ENCODE data around the gene ROMO1. TPM values are rescaled to one million over a fixed set of nuclear protein-coding genes. Genes with fewer than 3 reads are reported as not detected.

The ROMO1 gene
- 354 and 357 TPM in 2 replicates for total RNA-seq (2022)
- Bru-seq, nascent RNA: percentile 94 among the genes with signal in this experiment
- BruChase-seq, experiment 1, labeled RNA remaining after a 2-hour chase: percentile 67 among the genes with signal in this experiment
- percentile 73 among the genes with signal in this experiment for BruChase-seq, experiment 2, labeled RNA remaining after a 6-hour chase
- long read RNA-seq, transcript ROMO1-203 (3 exons, 422 nt): major isoform, 307 of 567 reads
- long read RNA-seq, transcript ROMO1-201 (2 exons, 496 nt): minor isoform, 52 of 567 reads
- long read RNA-seq, transcript ROMO1-204 (3 exons, 498 nt): minor isoform, 150 of 567 reads
- long read RNA-seq, partial matches to known transcripts: 3 of 567 reads
- long read RNA-seq, other reads (novel, unspliced or antisense): 54 of 567 reads

DNA sequence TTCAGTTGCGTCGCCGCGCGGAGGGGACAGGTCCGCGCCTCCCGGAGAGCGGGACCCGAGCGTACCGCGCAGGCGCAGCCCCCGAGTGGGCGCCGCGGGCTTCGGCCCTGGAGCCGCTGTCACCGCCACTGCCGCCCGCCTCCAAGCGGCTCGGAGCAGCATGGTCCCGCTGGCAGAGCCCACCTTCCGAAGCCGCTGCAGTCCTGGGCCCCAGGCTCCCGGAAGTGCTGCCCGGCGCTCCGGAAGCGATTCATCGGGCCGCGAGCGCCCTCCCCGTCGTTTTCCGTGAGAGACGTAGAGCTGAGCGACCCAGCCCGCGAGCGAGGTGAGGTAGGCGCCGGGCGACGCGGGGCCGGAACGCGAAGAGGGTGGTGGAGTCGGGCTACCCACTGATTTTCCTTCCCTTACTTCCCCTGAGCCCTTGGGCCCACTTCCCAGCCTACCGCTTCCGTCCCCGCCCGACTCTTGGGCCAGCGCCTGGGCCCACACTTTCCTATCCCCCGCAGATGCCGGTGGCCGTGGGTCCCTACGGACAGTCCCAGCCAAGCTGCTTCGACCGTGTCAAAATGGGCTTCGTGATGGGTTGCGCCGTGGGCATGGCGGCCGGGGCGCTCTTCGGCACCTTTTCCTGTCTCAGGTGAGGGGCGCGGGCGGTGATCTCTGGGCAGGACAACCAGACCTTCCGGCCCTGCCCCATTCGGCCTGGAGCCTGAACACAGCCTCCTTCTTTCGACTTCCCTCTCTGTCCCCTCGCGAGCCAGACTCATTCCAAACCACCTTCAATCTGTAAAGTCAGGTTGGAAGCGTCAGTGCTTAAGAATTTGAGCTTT is at the start of gene ROMO1, which contains the start of gene NFS1:
ROMO1 (plus strand) TSS at position 279 of the 830 bp plus-strand sequence; CDS start at position 507, 228 bp downstream.
NFS1 (minus strand) TSS at position 226 of the 830 bp plus-strand sequence; CDS start at position 162, 64 bp downstream.
- Mint-ChIP-seq H3K9me3 (ENCODE audit: unreplicated experiment) (no peaks in the 10 kb centered on the region), H3K27me3 (ENCODE audit: insufficient read depth, unreplicated experiment) (no peaks in the 10 kb centered on the region), H3K4me3 (ENCODE audit: unreplicated experiment) (peak within 1 kb of the TSS; percentile 91), H3K4me1 (ENCODE audit: low read depth, unreplicated experiment) (peaks cover 35% of the 10 kb centered on the region), H3K36me3 (ENCODE audit: insufficient read depth, unreplicated experiment) (peaks cover 76% of the 10 kb centered on the region), H3K27ac (ENCODE audit: unreplicated experiment) (peak within 1 kb of the TSS; percentile 85)
- intact Hi-C loops (cut with micrococcal nuclease; ENCODE audit: unreplicated experiment): loop anchor here (1.0 to 5.0 kb wide), 6 partner anchors 35 to 237 kb away; partner anchors contain the start of genes CPNE1 and RBM12
- TSS peak; percentile 76 for BruUV-seq (replicated peaks)
- H3K4me3 ChIP-seq (ENCODE audit: low read depth, low read length): peak within 1 kb of the TSS; percentile 93
- no peaks in the 10 kb centered on the region for H3K9me3 ChIP-seq
- H3K27me3 ChIP-seq (replicated peaks; ENCODE audit: control insufficient read depth, insufficient read depth, low read length): no peaks in the 10 kb centered on the region
- peaks cover 3% of the 10 kb centered on the region; the same call in 1 of the 2 replicates for H3K36me3 ChIP-seq (ENCODE audit: control insufficient read depth, insufficient read depth, low read length)
- TF ChIP-seq, protein P1, sequence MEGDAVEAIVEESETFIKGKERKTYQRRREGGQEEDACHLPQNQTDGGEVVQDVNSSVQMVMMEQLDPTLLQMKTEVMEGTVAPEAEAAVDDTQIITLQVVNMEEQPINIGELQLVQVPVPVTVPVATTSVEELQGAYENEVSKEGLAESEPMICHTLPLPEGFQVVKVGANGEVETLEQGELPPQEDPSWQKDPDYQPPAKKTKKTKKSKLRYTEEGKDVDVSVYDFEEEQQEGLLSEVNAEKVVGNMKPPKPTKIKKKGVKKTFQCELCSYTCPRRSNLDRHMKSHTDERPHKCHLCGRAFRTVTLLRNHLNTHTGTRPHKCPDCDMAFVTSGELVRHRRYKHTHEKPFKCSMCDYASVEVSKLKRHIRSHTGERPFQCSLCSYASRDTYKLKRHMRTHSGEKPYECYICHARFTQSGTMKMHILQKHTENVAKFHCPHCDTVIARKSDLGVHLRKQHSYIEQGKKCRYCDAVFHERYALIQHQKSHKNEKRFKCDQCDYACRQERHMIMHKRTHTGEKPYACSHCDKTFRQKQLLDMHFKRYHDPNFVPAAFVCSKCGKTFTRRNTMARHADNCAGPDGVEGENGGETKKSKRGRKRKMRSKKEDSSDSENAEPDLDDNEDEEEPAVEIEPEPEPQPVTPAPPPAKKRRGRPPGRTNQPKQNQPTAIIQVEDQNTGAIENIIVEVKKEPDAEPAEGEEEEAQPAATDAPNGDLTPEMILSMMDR (IDR thresholded peaks at IDR 0.05; ENCODE audit: insufficient read depth in 1 of 2, low read depth in 1 of 2, low read length in 1 of 2, severe bottlenecking in 1 of 2, unreplicated experiment in 1 of 2): peak; percentile 32 to 52
- ChIA-PET POLR2A (interaction anchor here (0.5 to 2.6 kb wide), 27 partner anchors 10 to 1494 kb away, joined by 3 to 46 read pairs (median 5); partner anchors contain the start of genes CPNE1, ERGIC3, RBM12 and RBM39), CTCF (interaction anchor here (0.6 to 2.0 kb wide), 20 partner anchors 13 to 490 kb away, joined by 3 to 8 read pairs (median 4); partner anchors contain the start of genes ERGIC3 and RBM39)
- H3K4me1 ChIP-seq: peaks cover 22% of the 10 kb centered on the region
- peak; percentile 95 to 98 for DNase-seq

DNA sequence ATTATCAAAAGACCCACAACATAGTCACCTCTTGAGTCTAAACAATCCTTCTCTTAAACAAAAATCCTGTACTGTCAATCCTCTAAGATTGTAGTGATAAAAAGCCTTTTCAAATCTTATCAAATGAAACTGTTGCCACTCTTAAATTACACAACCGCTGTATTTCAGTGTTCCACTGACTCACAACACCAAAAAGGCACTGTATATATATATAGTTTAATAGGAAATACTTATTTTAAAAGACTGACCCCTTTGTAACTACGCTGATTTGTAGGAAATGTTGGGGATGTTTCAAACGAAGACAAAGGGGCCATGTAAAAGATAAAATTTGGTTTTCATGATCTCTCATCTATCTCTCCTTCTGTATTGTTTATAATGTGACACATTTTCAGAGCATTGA is 48.6 kb upstream of the ROMO1 start:
- POLR2A ChIA-PET: no interaction called here
- H3K4me1 Mint-ChIP-seq (ENCODE audit: low read depth, unreplicated experiment): peaks cover 6% of the 10 kb centered on the region

More for the DNA sequence above, 48.6 kb upstream of the ROMO1 start:
- no peak for DNase-seq
- Histone ChIP-seq H3K36me3 (ENCODE audit: control insufficient read depth, insufficient read depth, low read length) (peaks cover 11% of the 10 kb centered on the region), H3K4me3 (ENCODE audit: low read depth, low read length) (no peak overlapping the region), H3K9me3 (no peaks in the 10 kb centered on the region), H3K4me1 (no peaks in the 10 kb centered on the region), H3K27me3 (replicated peaks; ENCODE audit: control insufficient read depth, insufficient read depth, low read length) (no peaks in the 10 kb centered on the region)
- Mint-ChIP-seq H3K27me3 (ENCODE audit: insufficient read depth, unreplicated experiment) (no peaks in the 10 kb centered on the region), H3K27ac (ENCODE audit: unreplicated experiment) (no peak overlapping the region), H3K4me3 (ENCODE audit: unreplicated experiment) (no peak overlapping the region), H3K9me3 (ENCODE audit: unreplicated experiment) (no peaks in the 10 kb centered on the region), H3K36me3 (ENCODE audit: insufficient read depth, unreplicated experiment) (peaks cover 38% of the 10 kb centered on the region)
- TF ChIP-seq, protein P1 (IDR thresholded peaks at IDR 0.05; ENCODE audit: insufficient read depth in 1 of 2, low read depth in 1 of 2, low read length in 1 of 2, severe bottlenecking in 1 of 2, unreplicated experiment in 1 of 2): no peak
- CTCF ChIA-PET: no interaction called here
- BruUV-seq (replicated peaks): no TSS peak
- intact Hi-C loops (cut with micrococcal nuclease; ENCODE audit: unreplicated experiment): no loop called here

Measured in Caco-2 (cell line).